ENCODE results near the gene ENAH. TPM values are rescaled to one million over a fixed set of nuclear protein-coding genes. Genes with fewer than 3 reads are reported as not detected.

ENAH gene
- polyA plus RNA-seq, 1 donor: 146 TPM

- DNase-seq (ENCODE audit: low read depth): no peak
Measured at GRCh38 chr1:225437710-225438437, 215.0 kb downstream of the ENAH start.

Other genes with a start within 250 kb of the ENAH start
- 38.3 TPM for gene LBR, start 225.1 kb downstream of the ENAH start, polyA plus RNA-seq (ENCODE audit: insufficient read length)
- 168 TPM for gene SRP9, start 124.7 kb upstream of the ENAH start, polyA plus RNA-seq (ENCODE audit: insufficient read length)
- gene EPHX1, start 157.0 kb upstream of the ENAH start, polyA plus RNA-seq (ENCODE audit: insufficient read length): 25.9 TPM
- 24.7 TPM for gene TMEM63A, start 229.3 kb upstream of the ENAH start, polyA plus RNA-seq (ENCODE audit: insufficient read length)
- 0.57 TPM for gene LEFTY1, start 236.0 kb upstream of the ENAH start, polyA plus RNA-seq (ENCODE audit: insufficient read length)